Measurements from ENCODE around the gene C10orf71.

The C10orf71 gene

GRCh38 chr10:49273626-49274025 lies 25.3 kb upstream of the C10orf71 start:
- no peak overlapping the region for H3K4me3 ChIP-seq (replicated peaks; ENCODE audit: low read depth, low read length)
- DNase-seq (ENCODE audit: extremely low read depth, insufficient read length): no peak
- no peaks in the 10 kb centered on the region for H3K36me3 ChIP-seq (ENCODE audit: control insufficient read depth, insufficient read depth, low read length)
- H3K27me3 ChIP-seq (replicated peaks; ENCODE audit: control insufficient read depth, insufficient read depth, low read length): no peaks in the 10 kb centered on the region; the same call in none of the 2 replicates
- no peak for TF ChIP-seq CTCF (IDR thresholded peaks at IDR 0.05; ENCODE audit: insufficient read depth, low read length, poor library complexity, severe bottlenecking)

GRCh38 chr10:49274886-49275285 lies 24.1 kb upstream of the C10orf71 start:
- H3K27me3 ChIP-seq (replicated peaks; ENCODE audit: control insufficient read depth, insufficient read depth, low read length): no peaks in the 10 kb centered on the region; the same call in none of the 2 replicates
- DNase-seq (ENCODE audit: extremely low read depth, insufficient read length): no peak
- no peak for TF ChIP-seq CTCF (IDR thresholded peaks at IDR 0.05; ENCODE audit: insufficient read depth, low read length, poor library complexity, severe bottlenecking)

GRCh38 chr10:49275896-49276295 lies 23.1 kb upstream of the C10orf71 start:
- TF ChIP-seq CTCF (IDR thresholded peaks at IDR 0.05; ENCODE audit: insufficient read depth, low read length, poor library complexity, severe bottlenecking): no peak
- H3K4me3 ChIP-seq (replicated peaks; ENCODE audit: low read depth, low read length): no peak overlapping the region

More at GRCh38 chr10:49274886-49275285, 24.1 kb upstream of the C10orf71 start:
- H3K4me3 ChIP-seq (replicated peaks; ENCODE audit: low read depth, low read length): no peak overlapping the region
- no peaks in the 10 kb centered on the region for H3K36me3 ChIP-seq (ENCODE audit: control insufficient read depth, insufficient read depth, low read length)

GRCh38 chr10:49276596-49276995 lies 22.4 kb upstream of the C10orf71 start:
- H3K27me3 ChIP-seq (replicated peaks; ENCODE audit: control insufficient read depth, insufficient read depth, low read length): no peaks in the 10 kb centered on the region; the same call in none of the 2 replicates

More at GRCh38 chr10:49275896-49276295, 23.1 kb upstream of the C10orf71 start:
- Histone ChIP-seq H3K36me3 (ENCODE audit: control insufficient read depth, insufficient read depth, low read length) (no peaks in the 10 kb centered on the region), H3K27me3 (replicated peaks; ENCODE audit: control insufficient read depth, insufficient read depth, low read length) (no peaks in the 10 kb centered on the region; the same call in none of the 2 replicates)
- no peak for DNase-seq (ENCODE audit: extremely low read depth, insufficient read length)

GRCh38 chr10:49277973-49278372 lies 21.0 kb upstream of the C10orf71 start:
- no peaks in the 10 kb centered on the region for H3K36me3 ChIP-seq (ENCODE audit: control insufficient read depth, insufficient read depth, low read length)
- no peak for DNase-seq (ENCODE audit: extremely low read depth, insufficient read length)
- no peaks in the 10 kb centered on the region; the same call in 1 of the 2 replicates for H3K27me3 ChIP-seq (replicated peaks; ENCODE audit: control insufficient read depth, insufficient read depth, low read length)
- TF ChIP-seq CTCF (IDR thresholded peaks at IDR 0.05; ENCODE audit: insufficient read depth, low read length, poor library complexity, severe bottlenecking): no peak
- H3K4me3 ChIP-seq (replicated peaks; ENCODE audit: low read depth, low read length): no peak overlapping the region

More at GRCh38 chr10:49276596-49276995, 22.4 kb upstream of the C10orf71 start:
- Histone ChIP-seq H3K36me3 (ENCODE audit: control insufficient read depth, insufficient read depth, low read length) (no peaks in the 10 kb centered on the region), H3K4me3 (replicated peaks; ENCODE audit: low read depth, low read length) (no peak overlapping the region)
- DNase-seq (ENCODE audit: extremely low read depth, insufficient read length): no peak
- TF ChIP-seq CTCF (IDR thresholded peaks at IDR 0.05; ENCODE audit: insufficient read depth, low read length, poor library complexity, severe bottlenecking): no peak

- no peaks in the 10 kb centered on the region for H3K36me3 ChIP-seq (ENCODE audit: control insufficient read depth, insufficient read depth, low read length)
- no peak for TF ChIP-seq CTCF (IDR thresholded peaks at IDR 0.05; ENCODE audit: insufficient read depth, low read length, poor library complexity, severe bottlenecking)
- H3K27me3 ChIP-seq (replicated peaks; ENCODE audit: control insufficient read depth, insufficient read depth, low read length): no peaks in the 10 kb centered on the region; the same call in 1 of the 2 replicates
- DNase-seq (ENCODE audit: extremely low read depth, insufficient read length): no peak
- no peak overlapping the region for H3K4me3 ChIP-seq (replicated peaks; ENCODE audit: low read depth, low read length)
These were observed 20.4 kb upstream of the C10orf71 start for GRCh38 chr10:49278497-49278981.

Measured in GM06990 (cell line).